ENCODE data around the gene RSBN1L. TPM values are rescaled to one million over a fixed set of nuclear protein-coding genes. Genes with fewer than 3 reads are reported as not detected.
"Not testable (repeated sequence)": the region's sequence is repeated elsewhere in the genome, so short reads cannot be mapped to it uniquely, and the experiment has no call there.

Gene RSBN1L
- total RNA-seq, 1 donor from 2014 or later, result 7.8 TPM

- peaks cover 37% of the 10 kb centered on the region for H3K36me3 ChIP-seq
- intact Hi-C loops (cut with micrococcal nuclease), result no loop called here
- no peaks in the 10 kb centered on the region for H3K27me3 ChIP-seq (ENCODE audit: low read depth)
- no peaks in the 10 kb centered on the region for H3K9me3 ChIP-seq (replicated peaks)
- H3K27ac ChIP-seq (replicated peaks), result no peak overlapping the region
- H3K4me3 ChIP-seq, result no peak overlapping the region
- peaks cover 10% of the 10 kb centered on the region for H3K4me1 ChIP-seq
- no peak for DNase-seq
- TF ChIP-seq CTCF (IDR thresholded peaks at IDR 0.05; ENCODE audit: borderline replicate concordance), result no peak
Observed at GRCh38 chr7:77782383-77782782, 86.1 kb downstream of the RSBN1L start.

- no peaks in the 10 kb centered on the region for H3K9me3 ChIP-seq (replicated peaks)
- H3K36me3 ChIP-seq, result peaks cover 36% of the 10 kb centered on the region
- TF ChIP-seq CTCF (IDR thresholded peaks at IDR 0.05; ENCODE audit: borderline replicate concordance), result no peak
- H3K27ac ChIP-seq (replicated peaks), result no peak overlapping the region
- peaks cover 10% of the 10 kb centered on the region for H3K4me1 ChIP-seq
- intact Hi-C loops (cut with micrococcal nuclease), result no loop called here
- DNase-seq, result no peak
- no peaks in the 10 kb centered on the region for H3K27me3 ChIP-seq (ENCODE audit: low read depth)
- H3K4me3 ChIP-seq, result no peak overlapping the region
Observed at GRCh38 chr7:77783111-77783510, 86.9 kb downstream of the RSBN1L start.

- peaks cover 10% of the 10 kb centered on the region for H3K4me1 ChIP-seq
- H3K4me3 ChIP-seq, result no peak overlapping the region
- no peak for DNase-seq
- H3K36me3 ChIP-seq, result peaks cover 32% of the 10 kb centered on the region
- intact Hi-C loops (cut with micrococcal nuclease), result no loop called here
- H3K27me3 ChIP-seq (ENCODE audit: low read depth), result no peaks in the 10 kb centered on the region
- H3K9me3 ChIP-seq (replicated peaks), result no peaks in the 10 kb centered on the region
- no peak for TF ChIP-seq CTCF (IDR thresholded peaks at IDR 0.05; ENCODE audit: borderline replicate concordance)
- no peak overlapping the region for H3K27ac ChIP-seq (replicated peaks)
Observed at GRCh38 chr7:77783545-77783944, 87.3 kb downstream of the RSBN1L start.

- H3K27me3 ChIP-seq (ENCODE audit: low read depth); H3K27ac ChIP-seq (replicated peaks); H3K9me3 ChIP-seq (replicated peaks); DNase-seq; intact Hi-C loops (cut with micrococcal nuclease); H3K4me3 ChIP-seq: not testable (repeated sequence)
- Histone ChIP-seq H3K36me3 (peaks cover 23% of the 10 kb centered on the region), H3K4me1 (peaks cover 10% of the 10 kb centered on the region)
Observed at GRCh38 chr7:77784426-77784825, 88.2 kb downstream of the RSBN1L start.

- Histone ChIP-seq H3K27me3 (ENCODE audit: low read depth) (no peaks in the 10 kb centered on the region), H3K4me3 (no peak overlapping the region), H3K36me3 (peaks cover 8% of the 10 kb centered on the region), H3K27ac (replicated peaks) (no peak overlapping the region), H3K4me1 (peaks cover 10% of the 10 kb centered on the region), H3K9me3 (replicated peaks) (no peaks in the 10 kb centered on the region)
- no peak for TF ChIP-seq CTCF (IDR thresholded peaks at IDR 0.05; ENCODE audit: borderline replicate concordance)
- intact Hi-C loops (cut with micrococcal nuclease), result no loop called here
- DNase-seq, result no peak
Observed at GRCh38 chr7:77786018-77786417, 89.8 kb downstream of the RSBN1L start.

GRCh38 chr7:77786741-77787140 is 90.5 kb downstream of the RSBN1L start:
- intact Hi-C loops (cut with micrococcal nuclease), result no loop called here
- TF ChIP-seq CTCF (IDR thresholded peaks at IDR 0.05; ENCODE audit: borderline replicate concordance), result no peak
- peaks cover 10% of the 10 kb centered on the region for H3K4me1 ChIP-seq
- H3K27me3 ChIP-seq (ENCODE audit: low read depth), result no peaks in the 10 kb centered on the region
- H3K27ac ChIP-seq (replicated peaks), result no peak overlapping the region
- H3K36me3 ChIP-seq, result peaks cover 5% of the 10 kb centered on the region
- no peaks in the 10 kb centered on the region for H3K9me3 ChIP-seq (replicated peaks)
- H3K4me3 ChIP-seq, result no peak overlapping the region
- DNase-seq, result no peak
